Measurements from ENCODE around the gene CSF1.

DNA sequence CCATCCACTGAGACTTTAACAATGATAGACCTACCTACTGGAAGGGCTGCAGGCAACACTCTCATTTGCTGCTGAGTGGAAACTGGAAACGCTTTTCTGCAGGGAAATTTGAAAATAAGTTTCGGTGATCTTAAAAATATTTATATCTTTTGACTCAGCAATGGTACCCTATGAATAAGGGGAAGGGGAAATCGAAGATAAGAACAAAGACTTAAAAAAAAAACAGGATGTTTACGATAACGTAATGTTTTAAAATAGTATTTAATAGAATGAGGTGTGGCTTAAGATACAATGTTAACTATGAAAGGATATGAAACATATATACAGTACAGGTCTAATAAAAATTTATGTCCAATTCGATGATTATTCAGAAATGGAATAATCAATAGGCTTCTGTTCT, 34.8 kb upstream of the CSF1 start:
- TF ChIP-seq CTCF (IDR thresholded peaks at IDR 0.05) (no peak), POLR2A (IDR thresholded peaks at IDR 0.05) (no peak), POLR2AphosphoS5 (IDR thresholded peaks at IDR 0.05) (no peak)

Measured in transverse colon (tissue), 4 donors.